Measurements from ENCODE around the gene DAZAP2. TPM values are rescaled to one million over a fixed set of nuclear protein-coding genes. Genes with fewer than 3 reads are reported as not detected.

The DAZAP2 gene, protein sequence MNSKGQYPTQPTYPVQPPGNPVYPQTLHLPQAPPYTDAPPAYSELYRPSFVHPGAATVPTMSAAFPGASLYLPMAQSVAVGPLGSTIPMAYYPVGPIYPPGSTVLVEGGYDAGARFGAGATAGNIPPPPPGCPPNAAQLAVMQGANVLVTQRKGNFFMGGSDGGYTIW
- total RNA-seq = 169 and 224 TPM in 2 replicates

GRCh38 chr12:51238510-51239334, at the start of gene DAZAP2:
TSS of gene DAZAP2 (plus strand) at chr12:51238826. CDS start at chr12:51238908, 82 bp downstream.

DNA sequence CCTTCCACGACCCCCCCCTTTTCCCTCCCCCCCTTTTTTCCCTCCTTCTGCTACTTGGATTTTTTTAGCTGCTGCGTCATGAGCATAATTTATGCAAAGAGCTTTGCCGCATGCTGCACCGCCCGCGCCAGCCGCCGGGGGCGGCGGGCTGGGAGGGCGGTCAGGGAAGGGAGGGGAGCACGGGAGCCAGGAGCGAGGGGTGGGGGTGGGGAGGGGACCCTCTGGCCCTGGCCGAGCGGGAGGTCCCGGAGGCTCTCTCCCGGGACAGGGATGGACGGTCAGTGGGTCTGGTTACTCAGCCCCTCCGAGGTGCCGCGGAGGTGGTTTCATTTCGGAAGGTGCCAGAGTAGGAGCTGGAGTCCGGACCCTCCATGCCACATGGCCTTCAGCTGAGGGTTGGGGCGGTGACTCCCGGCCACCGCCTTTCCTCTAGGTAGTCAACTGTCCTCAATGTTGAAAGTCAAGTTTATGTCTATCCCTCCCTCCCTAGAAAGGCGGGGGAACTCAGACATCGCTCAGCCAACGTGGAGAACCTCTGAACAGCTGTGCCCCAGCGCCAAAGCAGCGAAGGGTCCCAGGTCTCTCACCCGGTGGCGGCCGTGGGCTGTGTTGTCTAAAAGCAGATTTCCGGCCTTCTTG, 20.5 kb upstream of the DAZAP2 start, which contains the start of gene POU6F1:
Gene POU6F1 (minus strand): TSS at position 95 of the 639 bp plus-strand sequence. CDS start 11,226 bp downstream, outside the sequence.

DNA sequence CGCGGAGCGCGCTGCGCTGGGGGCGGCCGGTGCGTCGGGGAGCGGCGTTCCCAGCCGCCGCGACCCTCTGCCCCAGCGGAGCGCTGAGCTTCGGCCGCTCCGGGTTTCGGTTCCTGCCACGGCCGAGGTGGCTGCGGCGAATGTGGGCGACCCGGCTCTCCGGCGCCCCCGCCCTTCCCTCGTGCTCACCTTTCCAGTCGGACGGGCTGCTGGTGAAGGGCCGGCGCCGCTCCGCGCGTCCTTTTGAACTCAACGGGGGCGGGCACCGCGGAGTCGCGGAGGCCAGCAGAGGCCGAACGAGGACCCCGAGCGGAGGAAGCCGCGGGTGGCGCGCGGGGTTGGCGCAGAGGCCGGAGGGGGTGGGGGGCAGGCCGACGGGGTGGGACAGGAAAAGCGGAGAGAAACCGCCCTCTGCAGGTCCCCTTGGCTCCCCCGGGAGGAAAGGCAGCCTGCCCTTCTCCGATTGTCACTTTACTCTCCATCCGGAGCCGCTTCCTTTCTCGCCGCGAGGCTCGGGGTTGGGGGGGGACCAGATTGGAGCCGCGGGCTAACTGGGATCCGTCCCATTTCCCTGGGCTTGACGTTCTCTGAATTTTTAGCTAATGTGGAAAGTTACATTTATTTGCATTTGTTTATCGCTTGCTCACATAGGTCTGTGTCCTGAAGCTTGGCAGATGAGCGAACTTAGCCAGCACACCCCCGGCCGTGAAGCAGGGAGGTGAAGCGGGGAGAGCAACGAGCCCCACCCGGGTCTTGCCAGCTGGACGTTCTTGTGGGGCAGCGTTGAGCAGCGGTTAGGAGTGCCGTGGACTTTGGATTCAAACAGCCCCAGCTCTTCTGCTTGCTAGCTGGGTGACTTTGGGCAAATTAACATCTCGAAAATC, 31.7 kb downstream of the DAZAP2 start, which contains the start of gene SMAGP:
Gene SMAGP (minus strand): TSS at position 349 of the 884 bp plus-strand sequence. CDS start 1,137 bp downstream, outside the sequence.

Other genes with a start within 250 kb of the DAZAP2 start
- gene SLC11A2, start 212.4 kb upstream of the DAZAP2 start, total RNA-seq = 55.6 and 56.4 TPM in 2 replicates
- gene LETMD1, start 190.5 kb upstream of the DAZAP2 start, total RNA-seq = 55.1 and 64.2 TPM in 2 replicates
- 24.3 and 27.1 TPM in 2 replicates for gene CSRNP2, start 155.2 kb upstream of the DAZAP2 start, total RNA-seq
- 11.5 and 11.6 TPM in 2 replicates for gene TFCP2, start 65.7 kb upstream of the DAZAP2 start, total RNA-seq
- gene POU6F1, start 20.8 kb upstream of the DAZAP2 start, total RNA-seq = 7.9 and 9.9 TPM in 2 replicates
- gene SMAGP, start 31.6 kb downstream of the DAZAP2 start, total RNA-seq = 7.4 and 9.3 TPM in 2 replicates
- gene BIN2, start 85.3 kb downstream of the DAZAP2 start, total RNA-seq = not detected in 2 replicates
- not detected in 2 replicates for gene CELA1, start 107.9 kb downstream of the DAZAP2 start, total RNA-seq
- gene GALNT6, start 152.6 kb downstream of the DAZAP2 start, total RNA-seq = 6.1 and 10.2 TPM in 2 replicates
- gene SLC4A8, start 186.0 kb downstream of the DAZAP2 start, total RNA-seq = 4.1 and 6.3 TPM in 2 replicates

Data from articular chondrocyte of knee joint (primary cell).